GM18505 (cell line): ENCODE data around the gene CALB2.

Experiments used
- ATAC-seq: cut with Tn5 transposase; IDR thresholded peaks from one replicate; pipeline ENCODE4 v1.9.1; 2021; ENCODE audit not compliant: unreplicated experiment
- POLR2A ChIP-seq: IDR thresholded peaks from 4 replicates; pipeline ENCODE4 v1.6.1; 2011; ENCODE audit warnings: borderline replicate concordance; ENCODE audit not compliant: insufficient read depth, insufficient read length; ENCODE audit errors: extremely low read depth

Gene CALB2

DNA sequence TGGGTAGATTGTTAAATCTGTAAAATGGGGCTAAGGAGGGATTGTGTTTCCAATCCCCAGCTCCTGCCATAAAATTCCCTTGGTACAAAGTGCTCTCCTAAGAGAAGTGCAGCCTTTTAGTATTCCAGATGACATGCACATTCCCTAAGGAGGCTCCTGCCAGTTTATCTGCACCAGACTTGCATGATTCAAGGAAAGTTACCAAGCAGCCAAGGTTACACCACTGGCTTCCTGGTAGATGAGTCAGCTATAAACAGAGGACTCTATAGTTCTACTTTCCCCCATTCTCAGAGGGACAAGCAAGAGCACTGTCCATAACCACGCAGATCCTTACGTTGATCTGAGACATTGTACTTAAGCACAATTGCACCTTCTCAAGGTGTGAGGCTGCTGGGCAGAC is 1.9 kb downstream of the CALB2 start:
- no peak for ATAC-seq
- no peak for TF ChIP-seq POLR2A

DNA sequence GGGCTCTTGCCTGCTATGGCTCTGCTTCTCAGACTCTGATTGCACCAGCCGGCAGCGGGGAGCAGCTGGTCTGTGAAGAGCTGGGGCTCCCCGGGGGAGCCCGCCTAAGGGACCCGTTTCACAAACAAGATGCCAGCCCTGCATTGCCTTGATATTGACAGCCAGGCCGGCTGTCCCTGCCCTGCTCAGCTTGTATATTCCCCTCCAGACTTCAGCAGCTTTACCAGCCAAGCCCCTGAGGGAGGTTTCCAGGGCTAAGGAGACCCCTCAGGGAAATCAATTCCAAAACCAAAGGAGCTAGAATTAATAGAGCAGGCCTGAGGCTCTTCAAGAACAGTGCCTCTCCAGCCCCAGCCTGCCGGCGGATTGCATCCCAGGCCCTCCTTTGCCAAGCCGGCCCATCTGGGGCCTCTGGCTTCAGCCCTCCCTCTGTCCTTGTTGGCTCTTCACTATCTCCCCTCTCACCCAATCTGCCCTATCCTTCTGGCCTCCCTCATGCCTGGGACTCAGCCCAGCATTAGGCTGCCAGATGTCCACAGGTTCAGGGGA is 5.7 kb downstream of the CALB2 start:
- ATAC-seq, result no peak
- no peak for TF ChIP-seq POLR2A

DNA sequence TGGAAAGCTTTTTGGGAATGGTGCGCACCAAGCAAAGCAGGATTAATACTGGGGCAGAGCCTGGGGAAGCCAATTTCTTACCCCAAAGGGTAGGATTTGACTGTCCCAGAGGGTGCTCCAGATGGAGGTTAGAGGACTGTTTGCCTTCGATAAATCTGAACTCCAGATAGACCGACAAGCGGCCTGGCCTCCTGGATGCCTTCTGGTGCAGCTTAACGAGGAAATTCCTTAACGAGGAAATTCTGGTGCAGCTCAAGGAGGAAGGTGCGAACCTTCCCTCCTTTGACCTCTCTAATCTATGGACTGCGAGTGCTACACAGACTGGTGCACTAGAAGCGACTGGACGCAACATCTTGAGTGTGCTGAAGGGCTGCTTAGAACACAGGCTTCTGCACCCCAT is 6.5 kb downstream of the CALB2 start:
- ATAC-seq, result no peak
- TF ChIP-seq POLR2A, result no peak

DNA sequence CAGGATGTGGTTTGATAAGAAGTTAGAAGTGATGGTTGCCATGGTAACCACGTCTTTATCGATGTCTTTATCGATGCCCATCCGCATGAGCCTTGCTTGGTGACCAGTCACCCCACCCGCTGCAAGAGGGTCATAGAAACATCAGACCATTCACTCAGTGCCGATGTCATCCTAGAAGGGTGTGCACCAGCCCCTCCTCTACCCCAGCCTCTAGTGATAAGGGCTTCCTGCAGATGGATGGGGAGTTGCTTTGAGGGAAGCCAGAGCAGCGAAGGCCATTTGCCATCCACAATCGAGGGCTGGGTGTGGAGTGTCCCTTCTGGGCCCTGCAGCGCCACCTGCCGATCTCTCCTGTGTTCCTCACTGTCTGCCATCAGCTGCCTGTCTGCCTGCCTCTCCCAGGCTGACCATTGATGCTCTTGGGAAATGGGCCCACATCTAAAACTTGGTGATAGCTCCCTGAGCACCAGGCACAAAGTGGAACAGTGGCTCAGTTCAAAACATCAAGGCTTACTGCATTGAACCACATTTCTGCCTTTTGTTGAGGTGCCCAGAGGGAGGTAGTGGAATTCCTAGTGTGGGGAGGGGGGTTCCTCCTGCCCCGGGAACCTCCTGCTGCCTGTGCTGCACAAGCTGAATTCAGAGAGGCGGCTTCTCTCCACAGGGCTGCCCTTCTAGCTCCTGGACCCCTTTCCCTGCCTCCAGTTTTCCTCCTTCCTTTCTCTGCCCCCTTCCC is 8.9 kb downstream of the CALB2 start:
- no peak for ATAC-seq
- TF ChIP-seq POLR2A, result no peak

DNA sequence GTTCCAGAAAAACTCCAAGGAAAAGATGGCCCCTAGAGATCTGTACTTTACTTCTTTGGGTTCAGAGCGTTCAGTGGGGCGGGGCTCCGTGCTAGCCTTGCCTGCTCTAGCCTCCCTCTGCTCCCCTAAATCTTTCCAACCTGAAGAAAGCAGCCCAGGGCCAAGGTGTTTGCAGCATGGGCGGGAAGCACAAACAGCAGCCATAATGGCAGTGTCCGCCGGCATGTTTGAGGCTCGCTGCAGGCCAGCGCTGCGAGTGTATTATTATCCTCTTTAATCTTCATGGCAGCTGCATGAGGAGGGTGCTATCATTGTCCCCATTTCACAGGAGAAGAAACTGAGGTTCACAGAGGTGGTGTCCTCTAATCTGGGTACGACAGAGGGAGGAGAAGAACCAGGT is 10.4 kb downstream of the CALB2 start:
- no peak for TF ChIP-seq POLR2A
- no peak for ATAC-seq

DNA sequence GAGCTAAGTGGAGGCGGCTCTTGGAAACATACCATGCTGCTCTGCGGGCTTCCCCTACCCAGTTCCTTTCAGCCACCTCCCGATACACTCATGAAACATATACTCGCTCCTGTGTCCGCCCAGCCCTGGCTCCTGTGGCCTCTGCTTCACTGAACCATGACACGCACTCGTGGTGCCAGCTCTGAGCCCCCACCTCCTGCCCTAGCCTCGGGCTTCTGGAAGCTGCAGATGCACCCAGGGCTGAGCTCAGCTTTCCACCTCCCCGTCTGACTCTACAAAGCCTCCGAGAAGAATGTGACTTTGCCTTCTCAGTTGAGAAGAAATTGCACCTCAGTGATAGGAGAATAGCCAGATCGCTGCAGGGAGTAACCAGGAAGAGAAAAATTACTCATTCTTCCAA is 11.0 kb downstream of the CALB2 start:
- no peak for TF ChIP-seq POLR2A
- ATAC-seq, result no peak

DNA sequence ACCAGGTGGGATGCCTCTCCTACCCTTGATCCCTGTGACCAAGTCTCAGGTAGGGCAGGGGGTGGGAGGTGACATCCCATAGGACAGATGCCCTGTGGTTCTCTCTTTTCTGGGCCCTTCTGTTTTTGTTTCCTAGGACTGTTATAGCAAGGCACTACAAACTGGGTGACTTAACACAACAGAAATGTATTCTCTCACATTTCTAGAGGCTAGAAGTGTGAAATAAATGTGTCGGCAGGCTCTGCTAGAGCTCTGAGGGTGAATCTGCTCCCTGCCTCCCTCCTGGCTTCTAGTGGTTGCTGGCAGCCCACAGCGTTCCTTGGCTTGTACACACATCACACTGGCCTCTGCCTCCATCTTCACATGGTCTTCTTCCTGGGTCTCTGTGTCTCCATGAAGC is 12.7 kb downstream of the CALB2 start:
- ATAC-seq, result no peak
- no peak for TF ChIP-seq POLR2A

DNA sequence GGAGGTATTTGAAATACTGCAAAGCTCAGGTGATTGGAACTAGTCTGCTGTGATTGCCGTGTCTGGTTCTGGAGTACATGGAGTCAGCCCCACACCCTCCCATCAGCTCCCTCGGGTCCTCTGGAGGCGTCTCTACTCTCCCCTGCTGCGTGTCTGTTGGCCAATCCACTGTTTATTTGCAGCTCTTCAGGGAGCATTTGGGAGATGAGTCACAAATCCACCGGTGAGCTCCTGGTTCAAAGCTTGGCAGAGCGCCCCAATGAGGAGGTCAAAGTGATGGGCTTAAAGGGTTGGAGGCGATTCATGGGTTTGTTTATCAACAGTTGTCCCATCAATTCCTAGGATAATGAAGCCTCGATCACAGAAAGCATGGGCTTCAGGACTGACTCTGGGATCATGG is 14.6 kb downstream of the CALB2 start:
- no peak for ATAC-seq
- TF ChIP-seq POLR2A, result no peak

DNA sequence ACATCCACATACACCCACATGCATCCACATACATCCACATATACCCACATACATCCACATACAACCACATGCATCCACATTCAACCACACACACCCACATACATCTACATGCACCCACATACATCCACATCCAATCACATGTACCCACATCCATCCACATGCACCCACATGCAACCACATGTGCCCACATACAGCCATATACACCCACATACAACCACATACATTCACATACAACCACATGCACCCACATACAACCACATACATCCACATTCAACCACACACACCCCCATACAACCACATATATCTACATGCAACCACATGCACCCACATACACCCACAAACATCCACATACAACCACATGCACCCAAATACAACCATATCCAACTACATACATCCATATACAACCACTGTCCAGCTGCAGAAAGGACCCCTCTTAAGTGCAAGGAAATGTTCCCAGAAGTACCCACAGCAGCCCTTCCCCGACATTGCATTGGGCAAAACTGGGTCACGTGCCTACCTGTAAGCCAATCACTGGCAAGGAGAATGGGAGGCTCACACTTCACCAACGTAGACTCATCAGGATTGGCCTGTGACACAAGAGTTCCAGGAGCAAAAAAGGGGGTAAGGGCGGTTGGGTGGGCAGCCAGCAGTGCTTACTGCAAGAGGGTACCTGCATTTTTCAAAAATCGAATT is 18.1 kb downstream of the CALB2 start:
- TF ChIP-seq POLR2A, result no peak
- no peak for ATAC-seq

DNA sequence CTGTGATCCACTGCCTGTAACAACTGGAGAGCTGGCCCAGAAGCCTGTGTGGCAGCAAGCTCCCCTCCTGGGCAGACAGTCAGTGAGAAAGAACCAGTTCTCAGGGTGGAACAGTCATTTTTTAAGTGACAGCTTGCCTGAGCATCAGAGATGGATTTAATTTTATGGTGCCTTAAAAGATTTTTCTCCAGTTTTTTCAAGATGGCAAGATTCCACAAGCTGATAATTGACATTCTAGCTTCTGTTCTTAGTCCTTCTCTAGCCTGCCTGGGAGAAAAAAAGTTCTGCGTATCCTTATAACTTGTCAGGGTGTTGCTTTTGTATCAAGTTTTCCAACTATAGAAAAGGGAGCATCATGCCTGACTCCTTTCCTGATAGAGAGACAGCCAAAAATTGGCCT is 21.2 kb downstream of the CALB2 start:
- ATAC-seq, result no peak
- no peak for TF ChIP-seq POLR2A

DNA sequence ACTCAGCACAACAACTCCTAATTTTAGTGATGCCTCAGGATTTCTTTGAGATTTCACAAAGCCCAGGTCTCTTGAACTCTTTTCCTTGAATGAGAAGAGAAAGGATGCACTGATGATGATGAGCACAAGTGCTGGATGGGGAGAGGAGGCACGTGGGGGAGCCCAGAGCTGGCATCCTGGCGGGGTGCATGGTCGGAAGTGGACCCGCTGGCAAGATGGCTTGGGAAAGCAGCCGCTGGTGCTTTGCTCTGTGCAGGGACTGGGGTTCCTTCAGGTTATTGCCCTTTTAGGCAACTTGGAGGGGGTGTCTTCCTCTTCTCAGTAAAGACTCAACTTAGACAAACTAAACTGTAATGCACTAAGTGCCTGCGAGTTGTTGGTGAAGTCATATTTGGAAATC is 22.3 kb downstream of the CALB2 start:
- no peak for TF ChIP-seq POLR2A
- no peak for ATAC-seq

DNA sequence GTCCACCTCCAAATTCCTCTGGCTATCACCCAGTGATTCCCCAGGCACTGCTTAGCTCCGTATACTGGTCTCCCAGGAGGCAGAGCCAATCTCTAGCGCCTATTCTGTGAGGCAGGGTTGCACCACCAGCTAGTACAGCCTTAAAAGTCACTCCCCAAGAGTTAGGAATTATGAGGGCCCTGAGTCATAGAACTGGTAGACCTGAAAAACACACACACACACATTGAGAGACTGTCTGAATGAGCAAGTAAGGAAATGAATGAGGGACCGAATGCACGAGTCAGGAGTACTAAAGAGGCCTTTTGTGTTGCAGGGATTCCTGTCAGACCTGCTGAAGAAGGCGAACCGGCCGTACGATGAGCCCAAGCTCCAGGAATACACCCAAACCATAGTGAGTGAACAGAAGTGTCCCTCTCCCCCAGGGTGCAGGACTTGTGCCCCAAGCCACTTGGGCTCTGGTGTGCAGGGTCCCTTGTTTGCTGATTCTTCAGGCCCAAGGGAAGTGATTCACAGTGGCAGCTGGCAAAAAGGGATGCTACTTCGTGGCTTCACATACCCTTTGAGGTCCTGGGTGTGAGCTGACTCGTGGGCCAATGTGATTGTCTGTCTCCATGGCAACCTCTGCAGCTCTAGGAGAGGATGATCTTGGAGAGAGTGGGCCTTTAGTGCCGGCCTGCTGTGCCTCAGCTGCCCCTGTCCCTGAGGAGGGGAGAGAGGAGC is 24.7 kb downstream of the CALB2 start:
- ATAC-seq, result no peak
- TF ChIP-seq POLR2A, result no peak

DNA sequence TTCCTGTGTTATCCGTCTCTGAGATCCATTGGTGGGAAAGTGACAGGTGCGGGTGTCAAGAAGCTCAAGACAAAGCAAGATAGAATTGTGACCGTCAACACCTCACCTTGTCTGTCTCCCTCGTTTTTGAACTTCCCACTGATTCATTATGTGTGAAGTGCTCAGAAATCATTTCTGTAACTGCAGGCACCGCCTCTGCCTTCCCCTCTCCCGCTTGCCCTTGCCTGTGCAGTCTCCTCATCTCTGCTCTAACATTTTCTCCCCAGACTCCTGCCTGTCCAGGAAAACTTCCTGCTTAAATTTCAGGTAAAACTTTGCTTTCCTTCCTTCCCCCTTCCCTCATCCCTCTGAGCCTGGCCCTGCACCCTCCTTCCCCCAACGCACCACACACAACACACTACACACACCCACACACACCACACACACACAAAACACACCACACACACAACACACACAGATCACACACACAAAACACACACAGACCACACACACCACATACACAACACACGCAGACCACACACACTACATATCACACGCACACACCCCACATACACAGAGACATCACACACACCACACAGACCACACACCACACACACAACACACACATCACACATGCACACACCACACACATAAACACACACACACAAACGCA is 25.7 kb downstream of the CALB2 start:
- TF ChIP-seq POLR2A, result no peak
- no peak for ATAC-seq

DNA sequence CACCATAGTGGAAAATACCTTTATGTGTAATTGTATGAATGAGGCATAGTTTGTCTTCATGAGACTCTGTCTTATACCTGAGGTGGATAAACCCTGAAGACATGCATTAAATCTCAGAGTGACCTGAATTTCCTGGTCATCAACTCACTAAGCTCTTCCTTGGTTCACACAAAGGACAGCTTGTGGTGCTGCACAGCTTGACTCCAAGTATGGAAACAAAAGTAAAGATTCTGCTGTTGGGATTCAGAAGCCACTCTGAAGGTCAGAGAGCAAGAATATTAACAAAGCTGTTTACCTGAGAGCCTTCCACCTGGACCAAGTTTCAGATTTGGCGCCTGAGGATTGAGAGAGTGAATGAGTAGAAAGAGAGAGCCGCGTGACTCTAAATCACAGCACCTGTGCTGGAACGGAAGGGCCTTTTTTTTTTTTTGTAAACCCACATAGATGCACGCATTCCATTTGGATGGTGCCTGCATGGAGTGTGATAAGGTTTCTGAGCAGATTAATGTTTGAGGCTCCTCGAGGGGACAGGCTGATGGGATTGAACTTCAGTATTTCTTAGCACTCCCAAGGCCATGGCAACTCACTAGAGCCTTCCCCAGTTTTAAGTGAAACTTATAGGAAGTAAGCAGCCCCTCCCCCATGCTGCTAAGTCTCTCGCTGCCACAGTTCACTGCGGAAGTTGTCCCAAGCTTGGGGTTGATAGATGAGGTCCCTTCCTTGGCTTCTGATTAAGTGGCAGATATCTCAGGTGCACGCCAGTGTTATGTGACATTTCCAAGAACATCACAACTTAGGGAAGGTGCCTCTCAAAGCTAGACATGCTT is 28.7 kb downstream of the CALB2 start:
- no peak for ATAC-seq
- no peak for TF ChIP-seq POLR2A
